Subcutaneous abdominal adipose tissue (tissue), 5 donors: ENCODE data around the gene RPS6KC1.

Experiments used
- H3K27ac ChIP-seq: one replicate; pipeline ENCODE4 v1.7.0; 2013; ENCODE audit warnings: low read depth, mild to moderate bottlenecking, inconsistent platforms, low read length, moderate library complexity
- H3K27me3 ChIP-seq, 5 donors: one replicate each; pipeline ENCODE4 v1.7.0; 2013; ENCODE audit warnings: low read length in 5 of 5, inconsistent platforms in 1 of 5; ENCODE audit not compliant: control insufficient read depth in 5 of 5, insufficient read depth in 4 of 5
- H3K36me3 ChIP-seq, 5 donors: one replicate each; pipeline ENCODE4 v1.7.0; 2013; ENCODE audit warnings: low read length in 5 of 5; ENCODE audit not compliant: control insufficient read depth in 5 of 5, insufficient read depth in 5 of 5
- H3K4me1 ChIP-seq, 5 donors: one replicate each; pipeline ENCODE4 v1.7.0; 2013; ENCODE audit warnings: low read length in 5 of 5, mild to moderate bottlenecking in 3 of 5, moderate library complexity in 1 of 5; ENCODE audit not compliant: control insufficient read depth in 5 of 5, insufficient read depth in 5 of 5
- H3K4me3 ChIP-seq, 5 donors: one replicate each; pipeline ENCODE4 v1.7.0; 2013; ENCODE audit warnings: low read length in 5 of 5, low read depth in 1 of 5
- H3K9ac ChIP-seq, 5 donors: one replicate each; pipeline ENCODE4 v1.7.0; 2013; ENCODE audit warnings: low read length in 5 of 5, mild to moderate bottlenecking in 4 of 5, moderate library complexity in 3 of 5
- H3K9me3 ChIP-seq, 5 donors: one replicate each; pipeline ENCODE4 v1.7.0; 2013; ENCODE audit warnings: low read length in 5 of 5; ENCODE audit not compliant: control insufficient read depth in 5 of 5
- donor health status: healthy.
- donor health status: healthy.
- donor health status: healthy.
- donor health status: healthy.
- donor health status: healthy.

Gene RPS6KC1

DNA sequence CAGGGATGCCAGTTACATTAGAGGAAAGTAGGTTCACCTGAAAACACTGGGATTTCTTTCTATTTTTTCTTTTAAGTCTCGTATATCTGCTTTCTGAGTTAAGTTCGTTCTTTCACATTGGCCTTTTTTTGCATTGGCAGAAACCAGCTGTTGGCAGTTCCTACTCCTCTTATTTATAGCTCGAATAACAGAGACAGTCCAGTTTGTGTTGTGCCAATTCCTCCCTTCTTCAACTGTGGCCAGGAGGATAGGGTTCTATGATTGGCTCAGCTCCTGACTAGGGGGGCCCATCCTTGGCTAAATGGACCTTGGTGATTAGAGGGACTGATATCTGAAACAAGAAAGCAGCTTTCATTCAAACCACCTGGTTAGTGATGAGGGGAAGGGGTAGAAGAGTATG, 115.8 kb downstream of the RPS6KC1 start:
- Histone ChIP-seq H3K27me3 (no peaks in the 10 kb centered on the region), H3K36me3 (peaks cover 0 to 4% (median 0%) of the 10 kb centered on the region in 5 donors), H3K9me3 (no peaks in the 10 kb centered on the region), H3K4me1 (peaks cover 0 to 12% (median 0%) of the 10 kb centered on the region in 5 donors), H3K27ac (no peak overlapping the region), H3K4me3 (no peak overlapping the region), H3K9ac (no peak overlapping the region)

DNA sequence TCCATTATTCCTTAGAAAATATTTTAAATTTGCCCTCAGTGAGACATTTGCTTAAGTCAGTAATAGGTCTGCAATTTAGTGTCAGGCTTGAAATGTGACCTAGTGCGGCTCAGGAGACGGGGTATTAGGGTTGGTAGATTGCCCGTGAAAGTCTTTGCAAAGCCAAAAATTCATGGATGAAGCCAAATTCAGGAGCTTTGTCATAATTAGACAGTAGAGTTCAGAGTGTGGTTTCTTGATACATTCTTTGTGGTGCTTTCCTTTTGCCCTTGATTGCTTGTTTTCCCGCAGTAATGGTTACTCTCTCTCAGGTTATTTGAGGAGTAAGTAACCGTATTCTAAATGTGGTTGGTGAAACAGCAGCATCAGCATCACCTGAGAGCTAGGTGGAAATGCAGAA, 120.7 kb downstream of the RPS6KC1 start:
- Histone ChIP-seq H3K9me3 (no peaks in the 10 kb centered on the region), H3K4me1 (no peaks in the 10 kb centered on the region), H3K27me3 (no peaks in the 10 kb centered on the region), H3K9ac (no peak overlapping the region), H3K36me3 (peaks cover 9 to 21% (median 11%) of the 10 kb centered on the region in 5 donors), H3K4me3 (no peak overlapping the region), H3K27ac (no peak overlapping the region)

DNA sequence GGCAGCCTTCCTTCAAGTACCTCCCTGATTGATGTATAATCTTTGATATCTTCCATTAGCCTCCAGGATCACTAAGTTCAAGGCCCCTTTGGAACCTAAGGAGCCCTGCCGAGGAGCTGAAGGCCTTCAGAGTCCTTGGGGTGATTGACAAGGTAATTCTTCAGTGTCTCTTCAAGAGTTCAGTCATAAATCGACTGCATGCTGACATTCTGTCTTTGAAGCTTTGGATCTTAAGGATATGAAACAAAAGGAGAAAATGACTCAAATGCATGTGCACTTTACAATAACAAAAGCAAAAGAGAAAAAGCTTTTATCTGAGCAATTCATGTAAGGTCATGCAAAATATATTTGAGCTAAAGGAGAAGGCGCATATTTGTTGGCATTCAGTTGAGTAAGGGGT, 125.3 kb downstream of the RPS6KC1 start:
- H3K9ac ChIP-seq = no peak overlapping the region
- H3K27me3 ChIP-seq = no peaks in the 10 kb centered on the region
- H3K4me3 ChIP-seq = no peak overlapping the region
- H3K9me3 ChIP-seq = no peaks in the 10 kb centered on the region
- H3K36me3 ChIP-seq = peaks cover 11 to 25% (median 14%) of the 10 kb centered on the region in 5 donors
- no peaks in the 10 kb centered on the region for H3K4me1 ChIP-seq
- H3K27ac ChIP-seq = no peak overlapping the region

DNA sequence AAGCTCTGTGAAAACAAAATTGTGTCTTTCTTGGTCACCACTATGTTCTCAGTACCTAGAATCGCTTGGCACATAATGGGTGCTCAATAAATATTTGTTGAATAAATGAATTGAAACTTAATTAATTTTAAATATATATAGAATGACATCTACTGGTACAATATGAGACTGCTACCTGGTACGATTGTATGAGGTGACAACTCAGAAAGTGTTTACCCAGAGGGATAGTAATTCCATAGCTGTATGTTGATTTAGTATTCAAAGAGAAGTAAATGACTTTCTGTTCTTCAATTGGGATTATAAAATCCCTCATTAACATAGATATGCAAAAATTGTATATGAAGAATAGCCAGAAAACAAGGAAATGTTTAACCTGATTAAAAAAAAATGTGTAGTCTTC, 128.7 kb downstream of the RPS6KC1 start:
- no peak overlapping the region for H3K9ac ChIP-seq
- H3K27ac ChIP-seq = no peak overlapping the region
- H3K36me3 ChIP-seq = peaks cover 6 to 18% (median 10%) of the 10 kb centered on the region in 5 donors
- H3K9me3 ChIP-seq = no peaks in the 10 kb centered on the region
- H3K4me1 ChIP-seq = no peaks in the 10 kb centered on the region
- no peak overlapping the region for H3K4me3 ChIP-seq
- no peaks in the 10 kb centered on the region for H3K27me3 ChIP-seq

DNA sequence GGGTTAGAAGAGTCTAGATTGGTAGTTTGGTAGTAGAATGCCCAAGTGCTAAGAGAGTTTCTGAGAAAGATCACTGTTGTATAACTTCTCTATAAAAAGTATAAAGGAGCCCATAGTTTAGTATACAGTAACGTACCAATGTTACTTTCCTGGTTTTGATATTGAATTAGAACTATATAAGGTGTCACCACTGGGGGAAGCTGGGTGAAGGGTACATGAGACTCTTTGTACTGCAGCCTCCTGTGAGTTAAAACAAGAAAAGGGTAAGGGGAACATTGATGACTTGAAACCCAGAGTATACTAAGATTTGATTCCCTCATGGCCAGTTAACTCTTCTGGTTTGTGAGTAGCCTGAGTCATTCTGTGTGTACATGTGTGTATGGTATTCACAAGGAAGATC, 129.8 kb downstream of the RPS6KC1 start:
- no peaks in the 10 kb centered on the region for H3K27me3 ChIP-seq
- H3K9ac ChIP-seq = no peak overlapping the region
- H3K4me1 ChIP-seq = no peaks in the 10 kb centered on the region
- no peak overlapping the region for H3K4me3 ChIP-seq
- peaks cover 6 to 18% (median 10%) of the 10 kb centered on the region in 5 donors for H3K36me3 ChIP-seq
- no peaks in the 10 kb centered on the region for H3K9me3 ChIP-seq
- no peak overlapping the region for H3K27ac ChIP-seq

DNA sequence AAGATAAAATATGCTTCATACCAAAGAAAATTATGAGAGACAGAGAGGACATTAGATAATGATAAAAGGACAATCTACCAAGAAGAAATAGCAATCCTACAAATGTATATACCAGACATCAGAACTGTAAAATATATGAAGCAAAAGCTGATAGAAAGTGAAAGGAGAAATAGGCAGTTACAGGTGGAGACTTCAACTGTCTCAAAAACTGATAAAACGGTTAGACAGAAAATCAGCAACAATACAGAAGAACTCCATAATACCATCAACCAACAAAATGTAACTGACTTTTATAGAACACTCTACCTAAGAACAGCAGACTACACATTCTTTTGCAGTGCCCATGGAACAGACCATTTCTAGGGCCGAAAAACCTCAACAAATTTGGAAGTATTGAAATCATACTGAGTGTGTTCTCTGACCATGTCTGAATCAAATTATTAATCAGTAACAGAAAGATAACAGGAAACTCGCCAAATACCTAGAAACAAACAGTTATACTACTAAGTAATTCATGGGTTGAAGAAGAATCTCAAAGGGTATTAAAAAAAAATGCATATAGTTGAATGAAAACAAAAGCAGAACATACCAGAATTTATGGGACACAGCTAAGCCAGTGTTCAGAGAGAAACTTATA, 132.1 kb downstream of the RPS6KC1 start:
- no peak overlapping the region for H3K4me3 ChIP-seq
- H3K27me3 ChIP-seq = no peaks in the 10 kb centered on the region
- no peak overlapping the region for H3K9ac ChIP-seq
- peaks cover 0 to 17% (median 4%) of the 10 kb centered on the region in 5 donors for H3K36me3 ChIP-seq
- no peaks in the 10 kb centered on the region for H3K4me1 ChIP-seq
- H3K27ac ChIP-seq = no peak overlapping the region
- peaks cover 3 to 11% (median 9%) of the 10 kb centered on the region in 5 donors for H3K9me3 ChIP-seq

DNA sequence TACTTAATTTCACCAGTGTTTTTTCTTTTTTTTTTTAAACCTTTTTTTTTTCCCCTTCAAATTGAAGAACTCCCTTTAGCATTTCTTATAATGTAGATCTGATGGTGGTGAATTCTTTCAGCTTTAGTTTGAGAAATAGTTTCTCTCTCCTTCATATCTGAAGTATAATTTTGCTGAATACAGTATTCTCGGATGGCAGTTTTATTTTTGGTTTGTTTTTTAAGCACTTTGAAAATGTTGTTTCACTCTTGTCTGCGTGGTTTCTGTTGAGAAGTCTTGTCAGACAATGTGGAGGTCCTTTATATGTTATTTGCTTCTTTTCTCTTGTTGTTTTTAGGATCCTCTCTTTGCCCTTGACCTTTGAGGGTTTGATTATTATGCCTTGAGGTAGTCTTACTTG, 135.1 kb downstream of the RPS6KC1 start:
- Histone ChIP-seq H3K4me1 (no peaks in the 10 kb centered on the region), H3K9ac (no peak overlapping the region), H3K36me3 (peaks cover 0 to 24% (median 4%) of the 10 kb centered on the region in 5 donors), H3K27me3 (no peaks in the 10 kb centered on the region), H3K4me3 (no peak overlapping the region), H3K9me3 (peaks cover 3 to 17% (median 11%) of the 10 kb centered on the region in 5 donors), H3K27ac (no peak overlapping the region)

DNA sequence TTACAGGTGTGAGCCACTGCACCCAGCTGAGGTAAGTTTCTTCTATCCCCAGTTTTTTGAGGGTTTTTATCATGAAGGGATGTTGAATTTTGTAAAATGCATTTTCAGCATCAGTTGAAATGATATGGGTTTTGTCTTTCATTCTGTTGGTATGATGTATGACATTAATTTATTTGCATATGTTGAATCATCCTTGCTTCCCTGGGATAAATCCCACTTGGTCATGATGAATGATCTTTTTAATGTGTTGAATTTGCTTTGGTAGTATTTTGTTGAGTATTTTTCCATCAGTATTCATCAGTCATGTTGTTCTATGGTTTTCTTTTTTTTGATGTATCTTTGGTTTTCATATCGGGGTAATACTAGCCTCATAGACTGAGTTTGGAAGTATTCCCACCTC, 141.0 kb downstream of the RPS6KC1 start:
- Histone ChIP-seq H3K9ac (no peak overlapping the region), H3K36me3 (peaks cover 0 to 14% (median 2%) of the 10 kb centered on the region in 5 donors), H3K4me3 (no peak overlapping the region), H3K27me3 (no peaks in the 10 kb centered on the region), H3K27ac (no peak overlapping the region), H3K4me1 (no peaks in the 10 kb centered on the region), H3K9me3 (peaks cover 0 to 8% (median 2%) of the 10 kb centered on the region in 5 donors)

DNA sequence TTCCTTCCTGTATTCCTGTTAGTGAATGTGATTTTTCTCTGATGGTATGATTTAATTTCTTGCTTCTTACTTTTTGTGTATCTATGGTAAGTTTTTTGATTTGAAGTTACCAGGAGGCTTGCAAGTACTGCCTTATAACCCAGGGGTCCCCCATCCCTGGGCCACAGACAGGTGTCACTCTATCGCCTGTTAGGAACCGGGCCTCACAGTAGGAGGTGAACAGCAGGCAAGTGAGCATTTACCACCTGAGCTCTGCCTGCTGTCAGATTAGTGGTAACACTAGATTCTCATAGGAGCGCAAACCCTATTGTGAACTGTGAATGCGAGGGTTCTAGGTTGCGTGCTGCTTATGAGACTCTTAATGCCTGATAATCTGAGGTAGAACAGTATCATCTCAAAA, 143.3 kb downstream of the RPS6KC1 start:
- H3K9me3 ChIP-seq = peaks cover 0 to 15% (median 12%) of the 10 kb centered on the region in 5 donors
- H3K36me3 ChIP-seq = peaks cover 0 to 21% (median 6%) of the 10 kb centered on the region in 5 donors
- H3K27me3 ChIP-seq = no peaks in the 10 kb centered on the region
- no peaks in the 10 kb centered on the region for H3K4me1 ChIP-seq
- no peak overlapping the region for H3K9ac ChIP-seq
- no peak overlapping the region for H3K27ac ChIP-seq
- H3K4me3 ChIP-seq = no peak overlapping the region

DNA sequence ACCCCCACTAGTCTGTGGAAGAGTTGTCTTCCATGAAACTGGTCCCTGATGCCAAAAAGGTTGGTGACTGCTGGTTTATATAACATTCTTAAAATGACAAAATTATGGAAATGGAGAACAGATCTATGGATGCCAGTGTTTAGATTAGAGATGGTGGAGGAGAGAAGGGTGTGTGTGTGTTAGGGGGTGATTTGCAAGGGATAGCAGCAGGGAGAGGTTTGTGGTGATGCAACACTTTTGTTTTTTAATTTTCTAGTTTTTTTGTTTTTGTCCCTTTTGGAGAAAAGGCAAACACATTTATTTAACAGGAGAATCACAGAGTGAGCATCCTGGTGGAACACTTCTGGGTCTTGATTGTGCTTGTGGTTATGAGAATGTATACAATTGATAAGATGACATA, 143.8 kb downstream of the RPS6KC1 start:
- peaks cover 0 to 23% (median 8%) of the 10 kb centered on the region in 5 donors for H3K36me3 ChIP-seq
- H3K27ac ChIP-seq = no peak overlapping the region

More for the DNA sequence above, 143.8 kb downstream of the RPS6KC1 start:
- no peak overlapping the region for H3K4me3 ChIP-seq
- no peaks in the 10 kb centered on the region for H3K27me3 ChIP-seq
- peaks cover 0 to 15% (median 12%) of the 10 kb centered on the region in 5 donors for H3K9me3 ChIP-seq
- H3K9ac ChIP-seq = no peak overlapping the region
- no peaks in the 10 kb centered on the region for H3K4me1 ChIP-seq
